ENCODE data around the gene NUDT4B.
"Not testable (repeated sequence)": the region's sequence is repeated elsewhere in the genome, so short reads cannot be mapped to it uniquely, and the experiment has no call there.

NUDT4B gene

DNA sequence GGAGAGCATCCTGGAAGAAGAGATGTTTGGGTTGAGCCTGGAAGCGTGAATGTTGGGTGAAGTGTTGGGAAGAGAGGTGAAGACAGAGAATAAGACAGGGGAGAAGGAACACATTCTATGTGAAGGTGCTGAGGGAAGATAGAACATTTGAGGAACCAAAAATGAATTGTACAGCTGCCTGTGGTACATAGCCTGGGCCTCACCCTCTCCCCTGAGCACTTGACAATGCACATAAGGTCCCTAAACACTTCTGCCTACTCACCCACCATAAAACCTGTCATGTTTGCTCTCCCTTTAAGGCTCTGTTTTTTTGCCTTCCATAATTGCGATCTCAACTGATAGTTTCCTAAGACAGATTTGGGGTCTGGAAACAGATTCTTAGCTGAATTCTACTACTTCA, 25.8 kb upstream of the NUDT4B start:
- not testable (repeated sequence) for H3K9ac ChIP-seq (ENCODE audit: low read length); H3K27me3 ChIP-seq (ENCODE audit: control insufficient read depth, insufficient read depth, low read length)

DNA sequence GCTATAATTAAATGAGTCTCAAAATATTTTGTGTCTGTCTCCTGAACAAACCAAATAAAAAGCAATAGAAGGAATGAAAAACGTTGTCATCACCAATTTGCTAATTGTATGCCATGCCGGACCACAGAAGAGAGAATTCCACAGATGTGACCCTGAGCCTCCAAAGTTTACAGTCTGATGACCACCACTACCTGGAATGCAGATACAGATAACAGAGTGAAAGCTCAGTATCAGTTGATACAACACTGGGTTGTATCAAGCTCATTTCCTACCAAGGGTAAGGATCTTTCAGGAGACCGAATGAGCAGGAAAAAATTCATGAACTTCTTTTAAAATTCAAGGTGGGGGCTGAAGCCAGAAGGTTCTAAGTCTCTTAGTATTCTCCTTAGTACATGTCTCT, 25.1 kb upstream of the NUDT4B start:
- not testable (repeated sequence) for H3K27ac ChIP-seq (ENCODE audit: low read length); H3K4me1 ChIP-seq (ENCODE audit: control insufficient read depth, low read depth, low read length); H3K27me3 ChIP-seq (ENCODE audit: control insufficient read depth, insufficient read depth, low read length); H3K9ac ChIP-seq (ENCODE audit: low read length); H3K4me3 ChIP-seq (ENCODE audit: low read length); H3K36me3 ChIP-seq (ENCODE audit: control insufficient read depth, low read depth, low read length); H3K9me3 ChIP-seq (ENCODE audit: control insufficient read depth, low read depth, low read length)

More for the DNA sequence above, 25.8 kb upstream of the NUDT4B start:
- not testable (repeated sequence) for H3K27ac ChIP-seq (ENCODE audit: low read length); H3K4me1 ChIP-seq (ENCODE audit: control insufficient read depth, low read depth, low read length); H3K9me3 ChIP-seq (ENCODE audit: control insufficient read depth, low read depth, low read length); H3K4me3 ChIP-seq (ENCODE audit: low read length); H3K36me3 ChIP-seq (ENCODE audit: control insufficient read depth, low read depth, low read length)

DNA sequence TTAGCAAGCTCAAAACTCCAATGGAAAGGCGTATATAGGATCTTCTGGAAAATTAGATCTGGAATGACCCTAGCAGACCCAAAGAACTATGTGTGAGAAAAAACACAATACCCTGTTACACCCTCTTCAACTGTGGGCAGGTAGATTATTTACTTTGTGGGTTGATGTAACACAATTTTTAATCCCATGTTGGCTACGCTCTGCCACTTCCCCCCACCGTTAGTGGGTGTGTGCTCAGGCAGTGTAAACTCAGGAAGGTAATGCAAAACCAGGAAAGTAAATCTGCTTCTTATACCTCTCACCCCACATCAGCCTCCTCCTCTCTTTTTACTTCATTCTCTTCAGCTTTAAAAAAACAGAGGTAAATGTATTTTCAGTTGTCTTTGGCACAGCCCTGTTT, 23.7 kb upstream of the NUDT4B start:
- not testable (repeated sequence) for H3K9ac ChIP-seq (ENCODE audit: low read length); H3K36me3 ChIP-seq (ENCODE audit: control insufficient read depth, low read depth, low read length); H3K4me3 ChIP-seq (ENCODE audit: low read length); H3K27me3 ChIP-seq (ENCODE audit: control insufficient read depth, insufficient read depth, low read length); H3K4me1 ChIP-seq (ENCODE audit: control insufficient read depth, low read depth, low read length); H3K27ac ChIP-seq (ENCODE audit: low read length); H3K9me3 ChIP-seq (ENCODE audit: control insufficient read depth, low read depth, low read length)

DNA sequence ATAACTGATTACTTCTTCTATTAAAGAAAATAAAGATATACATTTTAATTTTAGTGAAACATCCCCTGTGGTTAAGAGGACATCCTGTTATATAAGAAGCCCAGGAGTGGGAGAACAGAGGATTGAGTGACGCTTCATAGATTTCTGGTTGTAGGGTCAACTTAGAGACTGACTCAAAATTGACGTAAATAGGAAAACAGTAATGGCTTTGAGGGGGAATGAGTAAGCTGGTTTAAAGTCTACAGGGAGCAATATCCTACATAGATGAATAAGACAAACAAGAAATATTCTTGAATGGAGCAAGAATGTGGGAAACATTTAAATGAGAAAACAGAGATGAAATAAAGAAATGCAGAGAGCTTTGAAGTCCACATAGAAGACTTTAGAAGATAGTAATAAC, 20.7 kb upstream of the NUDT4B start:
- not testable (repeated sequence) for H3K9me3 ChIP-seq (ENCODE audit: control insufficient read depth, low read depth, low read length); H3K27me3 ChIP-seq (ENCODE audit: control insufficient read depth, insufficient read depth, low read length); H3K4me3 ChIP-seq (ENCODE audit: low read length); H3K36me3 ChIP-seq (ENCODE audit: control insufficient read depth, low read depth, low read length); H3K27ac ChIP-seq (ENCODE audit: low read length); H3K9ac ChIP-seq (ENCODE audit: low read length); H3K4me1 ChIP-seq (ENCODE audit: control insufficient read depth, low read depth, low read length)

DNA sequence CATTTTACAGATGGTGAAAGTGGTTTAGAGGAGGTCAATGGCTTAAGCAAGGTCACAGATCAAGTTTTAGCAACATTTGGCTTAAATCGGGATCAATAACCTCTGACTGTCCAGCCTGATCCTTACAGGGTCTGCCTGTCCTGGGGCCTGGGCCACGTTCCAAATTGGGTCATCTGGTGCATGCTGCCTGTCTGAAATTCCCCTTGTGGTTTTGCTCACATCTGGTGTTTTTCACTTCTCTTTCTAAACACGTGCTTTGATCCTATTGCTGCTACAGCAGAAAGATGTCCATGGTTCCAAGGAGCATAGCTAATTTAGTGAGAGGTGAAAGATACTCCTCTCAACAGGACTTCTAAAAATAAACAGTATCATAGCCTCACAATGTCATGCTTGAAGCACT, 19.4 kb upstream of the NUDT4B start:
- not testable (repeated sequence) for H3K9me3 ChIP-seq (ENCODE audit: control insufficient read depth, low read depth, low read length); H3K36me3 ChIP-seq (ENCODE audit: control insufficient read depth, low read depth, low read length); H3K27ac ChIP-seq (ENCODE audit: low read length); H3K9ac ChIP-seq (ENCODE audit: low read length); H3K4me3 ChIP-seq (ENCODE audit: low read length); H3K4me1 ChIP-seq (ENCODE audit: control insufficient read depth, low read depth, low read length); H3K27me3 ChIP-seq (ENCODE audit: control insufficient read depth, insufficient read depth, low read length)

DNA sequence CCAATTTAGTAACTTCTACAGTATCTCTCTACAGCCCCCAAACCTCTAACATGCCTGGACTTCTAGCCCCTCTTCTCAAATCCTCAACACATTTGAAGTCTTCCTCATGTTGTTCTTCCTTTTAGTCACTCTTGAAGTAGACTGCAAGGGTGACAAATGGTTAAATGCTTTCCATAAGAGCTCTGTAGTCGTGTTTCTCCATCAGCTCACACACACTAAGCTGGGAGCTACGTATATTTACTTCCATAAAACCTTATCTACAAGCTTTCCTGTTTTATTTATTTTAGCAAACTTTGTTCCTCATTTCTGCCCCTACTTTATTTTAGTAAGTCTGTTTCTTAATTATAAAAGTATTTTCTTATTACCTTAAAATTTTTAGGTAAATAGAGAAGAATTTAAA, 19.0 kb upstream of the NUDT4B start:
- H3K9me3 ChIP-seq (ENCODE audit: control insufficient read depth, low read depth, low read length); H3K9ac ChIP-seq (ENCODE audit: low read length); H3K4me1 ChIP-seq (ENCODE audit: control insufficient read depth, low read depth, low read length); H3K27ac ChIP-seq (ENCODE audit: low read length); H3K4me3 ChIP-seq (ENCODE audit: low read length); H3K36me3 ChIP-seq (ENCODE audit: control insufficient read depth, low read depth, low read length); H3K27me3 ChIP-seq (ENCODE audit: control insufficient read depth, insufficient read depth, low read length): not testable (repeated sequence)

DNA sequence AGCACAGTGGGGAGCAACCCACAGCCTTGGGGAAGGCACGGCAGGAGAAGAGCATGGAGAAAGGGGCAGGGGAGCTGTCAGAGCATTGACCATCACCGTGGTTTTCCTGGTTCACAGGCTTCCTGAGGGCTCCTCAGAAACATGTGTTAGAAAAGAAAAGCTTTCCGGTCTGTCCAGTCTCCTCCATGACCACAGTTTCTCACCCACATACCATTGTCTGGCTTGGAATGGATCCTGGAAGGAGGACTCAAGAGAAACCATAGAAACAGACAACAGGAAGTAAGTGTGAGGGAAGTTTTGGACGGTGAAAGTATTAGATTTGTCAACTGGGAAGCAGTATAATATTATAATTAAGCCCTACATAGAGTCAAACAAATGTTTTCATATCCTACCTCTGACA, 16.3 kb upstream of the NUDT4B start:
- H3K36me3 ChIP-seq (ENCODE audit: control insufficient read depth, low read depth, low read length) = not testable (repeated sequence)

DNA sequence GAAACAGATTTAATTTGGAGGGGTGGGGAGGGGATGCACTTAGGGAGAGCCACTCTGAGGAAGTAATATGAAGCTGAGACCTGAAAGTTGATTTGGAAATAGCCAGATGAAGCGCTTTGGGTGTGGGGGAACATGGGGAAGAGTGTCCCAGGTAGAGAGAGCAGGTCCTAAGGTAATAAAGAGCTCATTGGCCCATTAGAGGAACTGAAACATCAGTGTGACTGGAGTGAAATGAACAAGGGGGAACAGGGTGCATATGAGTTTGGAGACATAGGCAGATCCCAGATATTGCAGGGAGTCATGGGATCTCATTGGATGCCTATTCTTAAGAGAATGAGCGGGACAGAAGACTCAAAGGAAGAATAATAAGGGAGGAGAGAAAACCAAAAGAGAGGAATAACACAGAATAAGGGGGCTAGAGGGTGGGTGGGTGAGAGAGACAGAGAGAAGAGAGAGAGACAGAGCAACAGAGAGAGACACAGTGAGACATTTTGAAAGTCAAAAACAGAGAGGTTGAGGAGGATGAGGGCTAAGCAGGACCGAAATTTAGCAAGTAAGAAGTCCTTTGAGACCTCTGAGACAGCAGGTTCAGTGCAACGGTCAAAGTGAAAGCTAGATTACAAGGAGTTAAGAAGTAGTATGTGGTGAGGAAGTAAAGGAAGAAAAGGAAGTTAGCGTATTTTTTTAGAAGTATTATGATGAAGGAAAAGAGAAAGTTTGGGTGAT, 14.8 kb upstream of the NUDT4B start:
- not testable (repeated sequence) for H3K36me3 ChIP-seq (ENCODE audit: control insufficient read depth, low read depth, low read length); H3K27ac ChIP-seq (ENCODE audit: low read length); H3K9ac ChIP-seq (ENCODE audit: low read length); H3K4me1 ChIP-seq (ENCODE audit: control insufficient read depth, low read depth, low read length); H3K27me3 ChIP-seq (ENCODE audit: control insufficient read depth, insufficient read depth, low read length); H3K9me3 ChIP-seq (ENCODE audit: control insufficient read depth, low read depth, low read length); H3K4me3 ChIP-seq (ENCODE audit: low read length)

More for the DNA sequence above, 16.3 kb upstream of the NUDT4B start:
- H3K4me3 ChIP-seq (ENCODE audit: low read length); H3K27me3 ChIP-seq (ENCODE audit: control insufficient read depth, insufficient read depth, low read length); H3K4me1 ChIP-seq (ENCODE audit: control insufficient read depth, low read depth, low read length); H3K9ac ChIP-seq (ENCODE audit: low read length); H3K27ac ChIP-seq (ENCODE audit: low read length); H3K9me3 ChIP-seq (ENCODE audit: control insufficient read depth, low read depth, low read length): not testable (repeated sequence)

DNA sequence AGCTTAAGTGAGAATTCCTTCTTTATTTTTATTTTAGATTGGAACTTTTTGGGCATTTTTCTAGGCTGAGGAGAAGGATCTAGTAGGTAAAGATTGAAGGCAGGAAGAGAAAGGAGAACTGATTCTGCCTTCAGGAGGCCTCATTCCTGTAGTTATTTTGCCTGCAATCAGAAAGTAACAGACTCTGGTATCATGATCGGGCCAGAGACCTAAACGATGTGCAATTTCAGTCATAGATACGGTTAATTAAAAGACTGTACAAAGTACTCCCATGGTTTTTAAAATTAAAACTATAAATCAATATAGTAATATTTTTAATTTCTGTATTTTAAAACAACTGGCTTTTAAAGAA, 14.3 kb upstream of the NUDT4B start:
- H3K27me3 ChIP-seq (ENCODE audit: control insufficient read depth, insufficient read depth, low read length); H3K9me3 ChIP-seq (ENCODE audit: control insufficient read depth, low read depth, low read length); H3K27ac ChIP-seq (ENCODE audit: low read length); H3K9ac ChIP-seq (ENCODE audit: low read length); H3K4me1 ChIP-seq (ENCODE audit: control insufficient read depth, low read depth, low read length); H3K36me3 ChIP-seq (ENCODE audit: control insufficient read depth, low read depth, low read length); H3K4me3 ChIP-seq (ENCODE audit: low read length): not testable (repeated sequence)

DNA sequence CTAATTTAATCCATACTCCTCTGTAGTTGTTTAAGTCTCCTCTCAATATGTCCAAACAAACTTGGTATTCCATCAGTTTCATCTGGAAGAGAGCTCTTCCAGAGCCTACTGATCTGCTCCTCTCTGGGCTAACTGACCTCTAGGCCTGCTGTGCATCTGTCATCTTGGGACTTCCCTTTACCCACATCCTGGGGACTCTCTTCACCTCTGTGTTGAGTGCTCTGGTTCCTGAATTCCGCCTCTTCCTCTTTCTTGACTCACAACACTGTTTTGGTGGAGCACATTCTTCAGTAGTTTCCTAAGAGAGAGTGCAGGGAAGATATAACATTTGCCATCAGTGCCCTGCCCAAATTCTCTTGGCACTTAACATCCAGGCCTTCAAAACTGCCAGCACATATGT, 13.0 kb upstream of the NUDT4B start:
- H3K27me3 ChIP-seq (ENCODE audit: control insufficient read depth, insufficient read depth, low read length); H3K36me3 ChIP-seq (ENCODE audit: control insufficient read depth, low read depth, low read length); H3K4me1 ChIP-seq (ENCODE audit: control insufficient read depth, low read depth, low read length); H3K27ac ChIP-seq (ENCODE audit: low read length); H3K4me3 ChIP-seq (ENCODE audit: low read length); H3K9ac ChIP-seq (ENCODE audit: low read length); H3K9me3 ChIP-seq (ENCODE audit: control insufficient read depth, low read depth, low read length): not testable (repeated sequence)

DNA sequence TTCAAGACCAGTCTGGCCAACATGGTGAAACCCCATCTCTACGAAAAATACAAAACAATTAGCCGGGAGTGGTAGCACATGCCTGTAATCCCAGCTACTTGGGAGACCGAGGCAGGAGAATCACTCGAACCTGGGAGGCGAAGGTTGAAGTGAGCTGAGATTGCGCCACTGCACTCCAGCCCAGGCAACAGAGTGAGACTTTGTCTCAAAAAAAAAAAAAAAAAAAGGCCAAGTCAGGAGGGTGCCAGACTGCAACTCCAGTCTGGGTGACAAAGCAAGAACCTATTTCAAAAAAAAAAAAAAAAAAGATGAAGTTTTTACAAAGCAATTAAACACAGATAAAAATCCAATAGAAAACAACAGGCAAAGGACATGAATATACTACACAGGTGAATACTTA, 9.9 kb upstream of the NUDT4B start:
- not testable (repeated sequence) for H3K4me3 ChIP-seq (ENCODE audit: low read length); H3K36me3 ChIP-seq (ENCODE audit: control insufficient read depth, low read depth, low read length); H3K9me3 ChIP-seq (ENCODE audit: control insufficient read depth, low read depth, low read length); H3K27ac ChIP-seq (ENCODE audit: low read length); H3K9ac ChIP-seq (ENCODE audit: low read length); H3K27me3 ChIP-seq (ENCODE audit: control insufficient read depth, insufficient read depth, low read length); H3K4me1 ChIP-seq (ENCODE audit: control insufficient read depth, low read depth, low read length)

DNA sequence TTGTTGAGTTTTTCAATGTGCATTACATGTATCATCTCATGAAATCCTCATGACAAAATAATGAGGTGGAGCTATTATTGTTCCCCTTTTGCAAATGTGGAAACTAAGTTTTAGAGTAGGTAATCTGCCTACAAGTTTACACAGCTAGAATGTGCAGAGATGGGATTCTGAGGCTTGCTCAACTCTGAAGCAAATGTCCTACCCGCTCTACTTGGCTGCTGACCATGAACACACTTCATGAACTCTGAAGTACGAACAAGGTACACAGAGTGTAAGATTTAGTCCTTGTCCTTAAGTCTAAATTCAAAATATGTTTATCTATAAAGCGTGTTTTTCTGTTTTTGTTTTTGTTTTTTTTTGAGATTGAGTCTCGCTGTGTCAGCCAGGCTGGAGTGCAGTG, 5.4 kb upstream of the NUDT4B start:
- not testable (repeated sequence) for H3K27ac ChIP-seq (ENCODE audit: low read length); H3K4me3 ChIP-seq (ENCODE audit: low read length); H3K4me1 ChIP-seq (ENCODE audit: control insufficient read depth, low read depth, low read length); H3K9me3 ChIP-seq (ENCODE audit: control insufficient read depth, low read depth, low read length); H3K36me3 ChIP-seq (ENCODE audit: control insufficient read depth, low read depth, low read length); H3K27me3 ChIP-seq (ENCODE audit: control insufficient read depth, insufficient read depth, low read length); H3K9ac ChIP-seq (ENCODE audit: low read length)

Measured in iPS-18a (cell line).